Astrocyte of the cerebellum (primary cell): ENCODE data around the gene C16orf74.

Experiments
- DNase-seq: peaks from one replicate; pipeline ENCODE4 v3.0.0-alpha.2; 2011; ENCODE audit warnings: low read depth
- H3K4me3 ChIP-seq: 2 replicates; pipeline ENCODE4 v1.5.1; 2011; ENCODE audit warnings: mild to moderate bottlenecking, low read depth, low read length, moderate library complexity
- CTCF ChIP-seq: IDR thresholded peaks from 2 replicates; pipeline ENCODE4 v1.5.1; 2012; ENCODE audit warnings: low read length, low read depth, moderate library complexity, mild to moderate bottlenecking; ENCODE audit errors: missing control alignments
- in situ Hi-C: cut with HindIII; loops from 2 replicates; pipeline ENCODE4 v1.10.0; 2017; ENCODE audit warnings: low sequenced_read_pairs

The C16orf74 gene

GRCh38 chr16:85696781-85697180, 54.1 kb downstream of the C16orf74 start:
- DNase-seq, result no peak
- no peak overlapping the region for H3K4me3 ChIP-seq
- in situ Hi-C loops, result no loop called here
- no peak for TF ChIP-seq CTCF

GRCh38 chr16:85695196-85696128, 55.4 kb downstream of the C16orf74 start:
- no peak for TF ChIP-seq CTCF
- DNase-seq, result no peak
- no peak overlapping the region for H3K4me3 ChIP-seq
- in situ Hi-C loops, result no loop called here

- in situ Hi-C loops, result no loop called here
These were observed 60.3 kb downstream of the C16orf74 start for GRCh38 chr16:85690469-85691064.

GRCh38 chr16:85689950-85690320, 61.0 kb downstream of the C16orf74 start:
- in situ Hi-C loops, result no loop called here
- TF ChIP-seq CTCF, result no peak
- no peak for DNase-seq
- no peak overlapping the region for H3K4me3 ChIP-seq

More at GRCh38 chr16:85690469-85691064, 60.3 kb downstream of the C16orf74 start:
- no peak for DNase-seq
- TF ChIP-seq CTCF, result no peak
- no peak overlapping the region for H3K4me3 ChIP-seq

- DNase-seq, result no peak
- no peak for TF ChIP-seq CTCF
- H3K4me3 ChIP-seq, result peak overlapping the region; percentile 69
- in situ Hi-C loops, result no loop called here
These were observed 61.5 kb downstream of the C16orf74 start for GRCh38 chr16:85689285-85689949.

- DNase-seq, result peak; percentile 61
- in situ Hi-C loops, result no loop called here
- peak within 1 kb of the TSS; percentile 69 for H3K4me3 ChIP-seq
- no peak for TF ChIP-seq CTCF
These were observed 62.2 kb downstream of the C16orf74 start, which contains the start of gene GINS2 for GRCh38 chr16:85688586-85689284. Gene GINS2 (minus strand): TSS chr16:85688954. CDS start chr16:85688898, 56 bp downstream.
